ENCODE results near the gene INO80B. TPM values are rescaled to one million over a fixed set of nuclear protein-coding genes. Genes with fewer than 3 reads are reported as not detected.

INO80B gene
- total and polyA plus RNA-seq, 9 of the 15 experiments (the other 6 are each of a cell fraction or from before 2014, with no cell fraction given) = 0.41 to 22.6 (median 9.0) TPM

DNA sequence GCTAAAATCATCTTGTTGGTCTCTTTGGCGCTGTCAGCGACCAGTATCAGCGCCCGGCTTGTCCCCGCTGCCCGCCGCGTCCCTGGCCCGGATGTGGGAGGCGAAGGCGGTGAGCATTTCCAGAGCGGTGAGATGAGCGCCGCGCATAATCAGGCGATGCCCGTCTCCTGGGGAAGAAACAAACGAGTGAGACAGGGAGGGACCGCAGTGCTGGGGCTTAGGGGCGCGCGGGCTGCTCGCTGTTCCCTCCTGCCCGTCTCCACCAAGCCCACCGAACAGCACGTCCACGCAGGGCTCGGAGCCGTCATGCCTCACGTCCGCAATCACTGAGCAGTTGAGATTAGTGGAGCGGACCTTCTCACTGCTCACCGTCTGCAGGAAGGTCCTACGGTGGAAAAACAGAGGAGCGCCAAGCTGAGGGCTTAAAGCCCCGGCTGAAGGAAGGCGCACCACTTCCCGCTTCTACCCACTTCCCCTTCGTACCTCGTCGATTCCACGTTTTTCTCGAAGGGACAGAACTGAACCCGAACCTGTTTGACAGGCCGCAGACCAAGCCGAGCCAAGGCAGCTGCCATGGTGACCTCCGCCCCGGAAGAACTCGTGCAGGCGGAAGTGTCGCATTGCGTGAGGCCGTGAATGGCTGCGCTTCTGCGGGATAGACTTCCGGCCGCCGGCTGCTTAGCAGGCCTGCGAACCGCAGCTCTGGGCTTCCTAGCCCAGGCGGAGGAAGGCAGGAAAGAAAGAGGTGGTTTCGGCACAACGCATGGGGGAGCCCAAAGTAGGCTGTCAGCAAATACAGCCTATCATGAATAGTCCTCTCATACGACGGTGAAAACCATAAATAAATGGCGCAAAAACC, 17.4 kb downstream of the INO80B start, which contains the start of gene MRPL53 (continued):
- TF ChIP-seq, protein P1, sequence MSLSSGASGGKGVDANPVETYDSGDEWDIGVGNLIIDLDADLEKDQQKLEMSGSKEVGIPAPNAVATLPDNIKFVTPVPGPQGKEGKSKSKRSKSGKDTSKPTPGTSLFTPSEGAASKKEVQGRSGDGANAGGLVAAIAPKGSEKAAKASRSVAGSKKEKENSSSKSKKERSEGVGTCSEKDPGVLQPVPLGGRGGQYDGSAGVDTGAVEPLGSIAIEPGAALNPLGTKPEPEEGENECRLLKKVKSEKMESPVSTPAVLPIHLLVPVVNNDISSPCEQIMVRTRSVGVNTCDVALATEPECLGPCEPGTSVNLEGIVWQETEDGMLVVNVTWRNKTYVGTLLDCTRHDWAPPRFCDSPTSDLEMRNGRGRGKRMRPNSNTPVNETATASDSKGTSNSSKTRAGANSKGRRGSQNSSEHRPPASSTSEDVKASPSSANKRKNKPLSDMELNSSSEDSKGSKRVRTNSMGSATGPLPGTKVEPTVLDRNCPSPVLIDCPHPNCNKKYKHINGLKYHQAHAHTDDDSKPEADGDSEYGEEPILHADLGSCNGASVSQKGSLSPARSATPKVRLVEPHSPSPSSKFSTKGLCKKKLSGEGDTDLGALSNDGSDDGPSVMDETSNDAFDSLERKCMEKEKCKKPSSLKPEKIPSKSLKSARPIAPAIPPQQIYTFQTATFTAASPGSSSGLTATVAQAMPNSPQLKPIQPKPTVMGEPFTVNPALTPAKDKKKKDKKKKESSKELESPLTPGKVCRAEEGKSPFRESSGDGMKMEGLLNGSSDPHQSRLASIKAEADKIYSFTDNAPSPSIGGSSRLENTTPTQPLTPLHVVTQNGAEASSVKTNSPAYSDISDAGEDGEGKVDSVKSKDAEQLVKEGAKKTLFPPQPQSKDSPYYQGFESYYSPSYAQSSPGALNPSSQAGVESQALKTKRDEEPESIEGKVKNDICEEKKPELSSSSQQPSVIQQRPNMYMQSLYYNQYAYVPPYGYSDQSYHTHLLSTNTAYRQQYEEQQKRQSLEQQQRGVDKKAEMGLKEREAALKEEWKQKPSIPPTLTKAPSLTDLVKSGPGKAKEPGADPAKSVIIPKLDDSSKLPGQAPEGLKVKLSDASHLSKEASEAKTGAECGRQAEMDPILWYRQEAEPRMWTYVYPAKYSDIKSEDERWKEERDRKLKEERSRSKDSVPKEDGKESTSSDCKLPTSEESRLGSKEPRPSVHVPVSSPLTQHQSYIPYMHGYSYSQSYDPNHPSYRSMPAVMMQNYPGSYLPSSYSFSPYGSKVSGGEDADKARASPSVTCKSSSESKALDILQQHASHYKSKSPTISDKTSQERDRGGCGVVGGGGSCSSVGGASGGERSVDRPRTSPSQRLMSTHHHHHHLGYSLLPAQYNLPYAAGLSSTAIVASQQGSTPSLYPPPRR (CRISPR knock-in tag; IDR thresholded peaks at IDR 0.05; ENCODE audit: borderline replicate concordance) = no peak
- TF ChIP-seq ZNF79 (CRISPR knock-in tag; IDR thresholded peaks at IDR 0.05; ENCODE audit: low read depth) = no peak
- no peak for TF ChIP-seq PTTG1 (tag; IDR thresholded peaks at IDR 0.05; ENCODE audit: low read depth)
- TF ChIP-seq ZNF133 (CRISPR knock-in tag; IDR thresholded peaks at IDR 0.05) = no peak
- TF ChIP-seq PTRF (tag; IDR thresholded peaks at IDR 0.05) = no peak
- no peak for TF ChIP-seq FOXM1 (IDR thresholded peaks at IDR 0.05; ENCODE audit: low read depth)
- TF ChIP-seq FOXM1 (CRISPR knock-in tag; IDR thresholded peaks at IDR 0.05; ENCODE audit: low read depth) = peak; percentile 90; the same call in 1 of the 2 replicates
- 0 out of 4 replicates have a peak, but pooled peaks of 1 of the 2 experiments have one; percentile 18 for TF ChIP-seq ARNT (IDR thresholded peaks at IDR 0.05)
- no peak for TF ChIP-seq NR3C1 (CRISPR knock-in tag; IDR thresholded peaks at IDR 0.05)

Measured in K562 (cell line).